ENCODE measurements around the gene NRP1. TPM values are rescaled to one million over a fixed set of nuclear protein-coding genes. Genes with fewer than 3 reads are reported as not detected.
A peak's percentile ranks its signal among the peaks of the same experiment; 100 is the strongest.

NRP1 gene
- total RNA-seq, 4 donors from 2014 or later = 40.4 to 123 (median 58.3) TPM

- no peaks in the 10 kb centered on the region for H3K27me3 ChIP-seq
- H3K27ac ChIP-seq = peak overlapping the region in 1 of 3 donors; percentile 43
- WGBS, 2 donors = 91 to 96% methylated on average over 3 of the region's 3 CpGs
- no peaks in the 10 kb centered on the region for H3K9me3 ChIP-seq
- DNase-seq = no peak
- peaks cover 14 to 32% of the 10 kb centered on the region in 2 donors for H3K4me1 ChIP-seq
- peaks cover 0 to 4% of the 10 kb centered on the region in 2 donors for H3K36me3 ChIP-seq
- H3K4me3 ChIP-seq (replicated peaks in 1 of 3) = no peak overlapping the region
- TF ChIP-seq CTCF (IDR thresholded peaks at IDR 0.05) (no peak), POLR2A (IDR thresholded peaks at IDR 0.05) (no peak)
- intact Hi-C loops (cut with DNase I) = no loop called here
Observed at GRCh38 chr10:33328253-33328652, 6.2 kb downstream of the NRP1 start.

GRCh38 chr10:33327751-33328150, 6.7 kb downstream of the NRP1 start:
- DNase-seq = no peak
- Histone ChIP-seq H3K9me3 (no peaks in the 10 kb centered on the region), H3K27me3 (no peaks in the 10 kb centered on the region), H3K27ac (peak overlapping the region in 1 of 3 donors; percentile 43), H3K36me3 (peaks cover 0 to 4% of the 10 kb centered on the region in 2 donors), H3K4me1 (peaks cover 14 to 34% of the 10 kb centered on the region in 2 donors), H3K4me3 (replicated peaks in 1 of 3) (no peak overlapping the region)
- intact Hi-C loops (cut with DNase I) = no loop called here
- TF ChIP-seq CTCF (IDR thresholded peaks at IDR 0.05) (peak in 1 of 6 experiments; percentile 30), POLR2A (IDR thresholded peaks at IDR 0.05) (no peak)

- H3K9me3 ChIP-seq = no peaks in the 10 kb centered on the region
- no peak for DNase-seq
- no peak overlapping the region for H3K4me3 ChIP-seq (replicated peaks in 1 of 3)
- no peaks in the 10 kb centered on the region for H3K27me3 ChIP-seq
- WGBS, 2 donors = 68 to 71% methylated on average over 2 of the region's 2 CpGs
- intact Hi-C loops (cut with DNase I) = no loop called here
- H3K36me3 ChIP-seq = peaks cover 0 to 4% of the 10 kb centered on the region in 2 donors
- peaks cover 14 to 28% of the 10 kb centered on the region in 2 donors for H3K4me1 ChIP-seq
- H3K27ac ChIP-seq = no peak overlapping the region
- TF ChIP-seq POLR2A (IDR thresholded peaks at IDR 0.05) (no peak), CTCF (IDR thresholded peaks at IDR 0.05) (no peak)
Observed at GRCh38 chr10:33326933-33327332, 7.5 kb downstream of the NRP1 start.

GRCh38 chr10:33325929-33326328, 8.5 kb downstream of the NRP1 start:
- peaks cover 10 to 18% of the 10 kb centered on the region in 2 donors for H3K4me1 ChIP-seq
- intact Hi-C loops (cut with DNase I) = no loop called here
- DNase-seq = no peak
- peaks cover 0 to 4% of the 10 kb centered on the region in 2 donors for H3K36me3 ChIP-seq
- no peak overlapping the region for H3K27ac ChIP-seq
- H3K9me3 ChIP-seq = no peaks in the 10 kb centered on the region
- 68 to 76% methylated on average over 2 of the region's 2 CpGs for WGBS, 2 donors
- no peaks in the 10 kb centered on the region for H3K27me3 ChIP-seq
- no peak overlapping the region for H3K4me3 ChIP-seq (replicated peaks in 1 of 3)
- TF ChIP-seq POLR2A (IDR thresholded peaks at IDR 0.05) (no peak), CTCF (IDR thresholded peaks at IDR 0.05) (no peak)

- intact Hi-C loops (cut with DNase I) = no loop called here
Observed at GRCh38 chr10:33323721-33324120, 10.7 kb downstream of the NRP1 start.

GRCh38 chr10:33321516-33321915, 13.0 kb downstream of the NRP1 start:
- TF ChIP-seq POLR2A (IDR thresholded peaks at IDR 0.05) (no peak), CTCF (IDR thresholded peaks at IDR 0.05) (no peak)
- DNase-seq = no peak
- Histone ChIP-seq H3K27me3 (no peaks in the 10 kb centered on the region), H3K27ac (no peak overlapping the region), H3K4me3 (replicated peaks in 1 of 3) (no peak overlapping the region), H3K36me3 (no peaks in the 10 kb centered on the region), H3K4me1 (peaks cover 0 to 19% of the 10 kb centered on the region in 2 donors), H3K9me3 (no peaks in the 10 kb centered on the region)
- WGBS, 2 donors = 68 to 69% methylated on average over 6 of the region's 6 CpGs
- intact Hi-C loops (cut with DNase I) = no loop called here

More at GRCh38 chr10:33323721-33324120, 10.7 kb downstream of the NRP1 start:
- no peak for TF ChIP-seq POLR2A (IDR thresholded peaks at IDR 0.05)
- Histone ChIP-seq H3K9me3 (no peaks in the 10 kb centered on the region), H3K4me1 (peaks cover 6 to 15% of the 10 kb centered on the region in 2 donors), H3K36me3 (no peaks in the 10 kb centered on the region), H3K4me3 (replicated peaks in 1 of 3) (no peak overlapping the region), H3K27me3 (no peaks in the 10 kb centered on the region), H3K27ac (no peak overlapping the region)
- no peak for DNase-seq
- 74 to 80% methylated on average over 6 of the region's 6 CpGs for WGBS, 2 donors
